ENCODE results near the gene SUZ12. TPM values are rescaled to one million over a fixed set of nuclear protein-coding genes. Genes with fewer than 3 reads are reported as not detected.

Gene SUZ12
- total and polyA plus RNA-seq, 9 of the 15 experiments (the other 6 are each of a cell fraction or from before 2014, with no cell fraction given): 19.5 to 64.3 (median 47.2) TPM

DNA sequence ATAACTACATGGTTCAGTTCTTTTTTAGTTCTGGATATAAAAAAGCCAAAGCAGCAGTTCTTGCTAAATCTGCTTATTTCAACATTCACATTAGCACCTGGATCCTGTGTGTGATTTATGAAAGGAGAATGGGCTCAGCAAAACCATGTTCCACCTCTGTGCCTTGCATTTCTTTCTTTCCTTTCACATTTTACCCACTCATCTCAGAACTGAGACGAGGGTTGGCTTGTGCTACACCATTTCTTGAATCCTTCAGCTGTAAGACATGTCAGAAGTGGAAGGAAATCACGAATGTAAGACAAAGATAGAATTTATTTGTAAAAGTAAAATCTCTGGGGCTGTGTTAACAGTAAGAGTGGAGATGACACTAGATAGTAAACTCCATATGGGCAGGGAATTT is 34.1 kb upstream of the SUZ12 start:
- H2AFZ ChIP-seq (ENCODE audit: low read depth, low read length): peak overlapping the region; percentile 94
- H3K79me2 ChIP-seq (ENCODE audit: control insufficient read depth, insufficient read depth, low read length): peaks cover 35% of the 10 kb centered on the region
- H3K36me3 ChIP-seq (ENCODE audit: control insufficient read depth, insufficient read depth, low read length): peaks cover 21% of the 10 kb centered on the region
- ChIA-PET CTCF (ENCODE audit: low intra/inter-chr PET ratio) (no interaction called here), POLR2A (interaction anchor here (0.5 to 1.0 kb wide), 3 partner anchors 16 to 945 kb away, joined by 3 to 4 read pairs (median 3); no protein-coding TSS in a partner anchor)
- 30% methylated on average over 2 of the region's 2 CpGs for WGBS (ENCODE audit: insufficient coverage, low coverage, missing lambda C conversion rate)
- 0 out of 3 replicates have a peak overlapping the region, but pooled peaks have one; percentile 38 for H3K27ac ChIP-seq (ENCODE audit: extremely low read depth, low read depth, low read length)
- no peaks in the 10 kb centered on the region for H3K9me1 ChIP-seq (ENCODE audit: control insufficient read depth, insufficient read depth, low read length)
- no peak overlapping the region for H3K4me3 ChIP-seq
- intact Hi-C loops (cut with micrococcal nuclease): no loop called here
- 0 out of 2 replicates have a peak, but pooled peaks cover 2% of the 10 kb centered on the region for H4K20me1 ChIP-seq (replicated peaks; ENCODE audit: control insufficient read depth, insufficient read depth, low read length)
- in situ Hi-C loops (cut with MboI): no loop called here
- BruUV-seq (replicated peaks): no TSS peak
- FAIRE-seq (peak; percentile 58), DNase-seq (ENCODE audit: extremely low read depth in 1 of 4, low spot score in 3 of 4) (no peak), ATAC-seq (no peak)
- peaks cover 0 to 4% of the 10 kb centered on the region in 2 experiments; a peak in 1 of 5 replicates for H3K4me1 ChIP-seq (replicated peaks in 1 of 2; ENCODE audit: control insufficient read depth in 2 of 2, insufficient read depth in 2 of 2, low read length in 2 of 2)
- TF ChIP-seq ZBTB7A (IDR thresholded peaks at IDR 0.05; ENCODE audit: borderline replicate concordance, control insufficient read depth, low read depth, low read length): no peak
- TF ChIP-seq MBD2 (IDR thresholded peaks at IDR 0.05; ENCODE audit: borderline replicate concordance, low read depth): no peak
- no peak for TF ChIP-seq ZZZ3 (IDR thresholded peaks at IDR 0.05)
- TF ChIP-seq ZNF778 (CRISPR knock-in tag; IDR thresholded peaks at IDR 0.05): no peak
- no peak for TF ChIP-seq ATF7 (IDR thresholded peaks at IDR 0.05)
- TF ChIP-seq, protein P1, sequence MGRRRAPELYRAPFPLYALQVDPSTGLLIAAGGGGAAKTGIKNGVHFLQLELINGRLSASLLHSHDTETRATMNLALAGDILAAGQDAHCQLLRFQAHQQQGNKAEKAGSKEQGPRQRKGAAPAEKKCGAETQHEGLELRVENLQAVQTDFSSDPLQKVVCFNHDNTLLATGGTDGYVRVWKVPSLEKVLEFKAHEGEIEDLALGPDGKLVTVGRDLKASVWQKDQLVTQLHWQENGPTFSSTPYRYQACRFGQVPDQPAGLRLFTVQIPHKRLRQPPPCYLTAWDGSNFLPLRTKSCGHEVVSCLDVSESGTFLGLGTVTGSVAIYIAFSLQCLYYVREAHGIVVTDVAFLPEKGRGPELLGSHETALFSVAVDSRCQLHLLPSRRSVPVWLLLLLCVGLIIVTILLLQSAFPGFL (CRISPR knock-in tag; IDR thresholded peaks at IDR 0.05): no peak
- no peak for TF ChIP-seq NFATC3 (IDR thresholded peaks at IDR 0.05)
- no peak for TF ChIP-seq ZNF282 (CRISPR knock-in tag; IDR thresholded peaks at IDR 0.05)
- no peaks in the 10 kb centered on the region for H3K9me3 ChIP-seq (replicated peaks; ENCODE audit: control insufficient read depth, insufficient read depth, low read depth, low read length)
- H3K9ac ChIP-seq (ENCODE audit: insufficient read depth in 1 of 2, low read depth in 2 of 2, low read length in 2 of 2): no peak overlapping the region
- H3K4me2 ChIP-seq (ENCODE audit: insufficient read depth, low read length): no peak overlapping the region
- H3K27me3 ChIP-seq (ENCODE audit: control insufficient read depth in 2 of 2, insufficient read depth in 2 of 2, low read length in 2 of 2): no peaks in the 10 kb centered on the region

Data from K562 (cell line).